Effector memory CD4-positive, alpha-beta T cell (primary cell): ENCODE measurements around the gene RBM6.
"Not testable (repeated sequence)": the region's sequence is repeated elsewhere in the genome, so short reads cannot be mapped to it uniquely, and the experiment has no call there.

Experiments used
- DNase-seq, 3 donors: peaks; one replicate each; pipeline ENCODE4 v3.0.0-alpha.2; 2020
- H3K27ac ChIP-seq: 2 replicates; pipeline ENCODE4 v1.7.0; 2013; ENCODE audit warnings: mild to moderate bottlenecking, low read length, moderate library complexity; ENCODE audit not compliant: insufficient read depth, poor library complexity, severe bottlenecking
- H3K27me3 ChIP-seq: replicated peaks from 2 replicates; pipeline ENCODE4 v1.7.0; 2013; ENCODE audit warnings: mild to moderate bottlenecking, low read length; ENCODE audit not compliant: insufficient read depth, control insufficient read depth, poor library complexity, severe bottlenecking
- H3K36me3 ChIP-seq: 2 replicates; pipeline ENCODE4 v1.7.0; 2013; ENCODE audit warnings: mild to moderate bottlenecking, low read length, moderate library complexity; ENCODE audit not compliant: control insufficient read depth, insufficient read depth
- H3K4me1 ChIP-seq: 2 replicates; pipeline ENCODE4 v1.7.0; 2013; ENCODE audit warnings: low read length, mild to moderate bottlenecking; ENCODE audit not compliant: control insufficient read depth, insufficient read depth, poor library complexity, severe bottlenecking
- H3K4me3 ChIP-seq: 2 replicates; pipeline ENCODE4 v1.7.0; 2013; ENCODE audit warnings: low read length, low read depth, mild to moderate bottlenecking; ENCODE audit not compliant: insufficient read depth, poor library complexity, severe bottlenecking
- H3K9me3 ChIP-seq: 2 replicates; pipeline ENCODE4 v1.7.0; 2013; ENCODE audit warnings: mild to moderate bottlenecking, low read length, moderate library complexity; ENCODE audit not compliant: control insufficient read depth

Gene RBM6

DNA sequence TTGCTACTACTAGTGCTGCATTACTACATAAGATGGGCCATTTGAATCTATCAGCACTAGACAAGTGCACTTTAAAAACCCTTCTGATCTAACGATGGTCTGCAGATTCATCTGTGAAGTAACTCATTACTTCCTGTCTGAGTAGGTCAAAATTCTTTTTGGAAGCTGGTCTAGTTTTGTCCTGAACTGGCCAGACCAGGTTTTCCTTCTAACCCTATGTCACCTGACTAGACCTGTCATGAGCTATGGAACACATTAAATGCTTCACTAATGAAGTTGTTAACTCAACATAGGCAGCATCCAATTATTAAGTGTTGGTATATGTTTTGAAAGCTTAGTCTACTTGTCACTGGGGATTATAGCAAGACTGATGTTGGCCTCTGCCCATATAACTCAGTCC, 138.7 kb downstream of the RBM6 start:
- Histone ChIP-seq H3K27me3 (no peaks in the 10 kb centered on the region), H3K9me3 (no peaks in the 10 kb centered on the region), H3K4me3 (no peak overlapping the region), H3K27ac (no peak overlapping the region), H3K4me1 (peaks cover 12% of the 10 kb centered on the region), H3K36me3 (peaks cover 21% of the 10 kb centered on the region)
- no peak for DNase-seq

DNA sequence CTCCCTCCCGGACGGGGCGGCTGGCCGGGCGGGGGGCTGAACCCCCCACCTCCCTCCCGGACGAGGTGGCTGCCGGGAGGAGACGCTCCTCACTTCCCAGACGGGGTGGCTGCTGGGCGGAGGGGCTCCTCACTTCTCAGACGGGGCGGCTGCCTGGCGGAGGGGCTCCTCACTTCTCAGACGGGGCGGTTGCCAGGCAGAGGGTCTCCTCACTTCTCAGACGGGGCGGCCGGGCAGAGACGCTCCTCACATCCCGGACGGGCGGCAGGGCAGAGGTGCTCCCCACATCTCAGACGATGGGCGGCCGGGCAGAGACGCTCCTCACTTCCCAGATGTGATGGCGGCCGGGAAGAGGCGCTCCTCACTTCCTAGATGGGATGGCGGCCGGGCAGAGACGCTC, 145.0 kb downstream of the RBM6 start:
- DNase-seq, H3K36me3 ChIP-seq, H3K9me3 ChIP-seq, H3K27ac ChIP-seq, H3K27me3 ChIP-seq, H3K4me3 ChIP-seq: not testable (repeated sequence)
- peaks cover 12% of the 10 kb centered on the region for H3K4me1 ChIP-seq

DNA sequence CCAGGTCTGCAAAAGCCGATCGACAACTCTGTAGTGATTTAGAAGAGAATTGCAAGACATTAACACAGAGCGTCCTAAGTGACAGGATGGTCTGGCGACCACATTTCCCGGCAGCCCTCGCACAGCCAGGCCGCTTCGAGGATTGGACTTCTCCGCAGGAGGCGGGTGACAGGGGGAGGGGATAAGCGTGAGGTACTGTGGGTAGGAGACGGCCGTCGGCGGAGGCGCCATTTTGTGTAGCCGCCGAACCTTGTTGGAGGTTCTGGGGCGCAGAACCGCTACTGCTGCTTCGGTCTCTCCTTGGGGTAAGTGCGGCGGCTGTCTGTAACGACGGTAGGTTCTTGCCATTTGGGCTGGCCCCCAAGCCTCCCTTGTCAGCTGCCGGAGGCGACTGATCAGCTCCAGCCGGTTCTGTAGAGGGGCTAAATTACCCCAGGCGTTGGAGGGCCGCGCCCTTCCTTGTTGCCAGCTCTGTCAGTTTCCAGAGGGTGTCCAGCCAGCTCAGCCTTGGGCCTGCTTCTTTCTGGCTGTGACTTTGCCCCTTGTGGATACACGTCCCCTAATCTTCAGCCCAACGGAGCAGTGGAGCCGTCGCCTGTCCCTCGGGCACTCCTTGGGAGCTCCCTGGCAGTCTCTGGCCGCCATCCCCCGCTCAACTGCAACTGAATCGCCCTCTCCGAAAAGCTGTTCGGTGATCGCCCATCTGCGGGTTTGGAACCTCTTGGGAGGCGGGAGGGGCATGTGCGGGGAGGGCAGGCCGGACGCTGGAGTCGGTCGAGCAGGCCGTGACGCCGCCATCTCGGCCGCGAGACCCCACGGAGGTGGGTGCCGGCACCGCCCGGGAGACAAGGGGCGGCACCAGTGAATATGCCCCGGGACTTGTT, 149.0 kb downstream of the RBM6 start, which contains the start of gene RBM5:
RBM5 (plus strand) TSS at position 195 of the 884 bp plus-strand sequence. CDS start 1,516 bp downstream, outside the sequence.
- Histone ChIP-seq H3K27ac (peak within 1 kb of the TSS; percentile 96), H3K27me3 (no peaks in the 10 kb centered on the region), H3K9me3 (no peaks in the 10 kb centered on the region), H3K4me3 (peak within 1 kb of the TSS; percentile 96), H3K4me1 (peaks cover 11% of the 10 kb centered on the region), H3K36me3 (peaks cover 32% of the 10 kb centered on the region)
- peak; percentile 78 to 84 (median 81) for DNase-seq

- no peak for DNase-seq
- Histone ChIP-seq H3K4me3 (peak overlapping the region; percentile 96), H3K4me1 (peaks cover 11% of the 10 kb centered on the region)
These were observed 149.6 kb downstream of the RBM6 start for GRCh38 chr3:50089609-50089945.

DNA sequence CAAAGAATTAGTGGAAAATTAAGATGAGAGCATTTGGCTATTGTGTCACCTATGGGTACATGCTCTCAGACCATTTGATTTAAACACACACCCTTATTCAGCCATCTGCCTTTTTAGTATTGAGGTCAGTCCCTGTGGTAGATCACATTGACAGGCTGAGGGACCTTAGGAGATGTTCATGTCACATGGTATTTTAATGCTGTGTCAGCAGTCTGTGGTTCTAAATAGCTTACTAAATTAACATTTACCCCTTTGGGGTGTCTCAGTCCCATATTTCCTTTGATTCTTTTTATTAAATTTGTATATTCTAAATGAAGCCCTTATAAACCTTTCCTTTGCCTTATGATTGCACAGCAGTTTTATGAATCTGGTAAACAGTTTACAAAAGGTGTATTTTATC, 151.0 kb downstream of the RBM6 start:
- no peaks in the 10 kb centered on the region for H3K9me3 ChIP-seq
- no peak for DNase-seq
- H3K4me3 ChIP-seq = no peak overlapping the region
- peaks cover 11% of the 10 kb centered on the region for H3K4me1 ChIP-seq
- no peaks in the 10 kb centered on the region for H3K27me3 ChIP-seq
- H3K36me3 ChIP-seq = peaks cover 52% of the 10 kb centered on the region
- H3K27ac ChIP-seq = peak overlapping the region; percentile 43

More at GRCh38 chr3:50089609-50089945, 149.6 kb downstream of the RBM6 start:
- peak overlapping the region; percentile 96 for H3K27ac ChIP-seq
- H3K27me3 ChIP-seq = no peaks in the 10 kb centered on the region
- H3K36me3 ChIP-seq = peaks cover 38% of the 10 kb centered on the region
- H3K9me3 ChIP-seq = no peaks in the 10 kb centered on the region

- peaks cover 87% of the 10 kb centered on the region for H3K36me3 ChIP-seq
- DNase-seq = no peak
These were observed 155.5 kb downstream of the RBM6 start for GRCh38 chr3:50095352-50095998.

DNA sequence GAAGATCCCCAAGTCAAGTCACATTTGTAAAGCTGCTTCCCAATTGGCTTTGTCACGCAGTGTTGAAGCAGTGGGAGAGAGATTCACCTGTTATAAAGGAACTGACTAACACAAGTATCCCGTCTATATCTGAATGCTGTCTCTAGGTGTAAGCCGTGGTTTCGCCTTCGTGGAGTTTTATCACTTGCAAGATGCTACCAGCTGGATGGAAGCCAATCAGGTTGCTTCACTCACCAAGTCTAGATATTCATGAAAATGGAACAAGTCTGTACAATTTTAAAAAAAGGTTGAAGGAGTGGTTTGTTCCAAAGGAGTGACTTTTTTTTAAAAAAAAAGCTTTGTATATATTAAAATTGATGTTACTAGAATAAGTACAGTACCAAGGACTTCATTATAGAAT, 160.4 kb downstream of the RBM6 start:
- H3K4me1 ChIP-seq = no peaks in the 10 kb centered on the region
- H3K27ac ChIP-seq = no peak overlapping the region
- no peaks in the 10 kb centered on the region for H3K9me3 ChIP-seq
- H3K36me3 ChIP-seq = peaks cover 89% of the 10 kb centered on the region
- H3K27me3 ChIP-seq = no peaks in the 10 kb centered on the region
- DNase-seq = no peak
- no peak overlapping the region for H3K4me3 ChIP-seq

More at GRCh38 chr3:50095352-50095998, 155.5 kb downstream of the RBM6 start:
- Histone ChIP-seq H3K9me3 (no peaks in the 10 kb centered on the region), H3K4me3 (no peak overlapping the region), H3K4me1 (peaks cover 6% of the 10 kb centered on the region), H3K27ac (no peak overlapping the region), H3K27me3 (no peaks in the 10 kb centered on the region)

DNA sequence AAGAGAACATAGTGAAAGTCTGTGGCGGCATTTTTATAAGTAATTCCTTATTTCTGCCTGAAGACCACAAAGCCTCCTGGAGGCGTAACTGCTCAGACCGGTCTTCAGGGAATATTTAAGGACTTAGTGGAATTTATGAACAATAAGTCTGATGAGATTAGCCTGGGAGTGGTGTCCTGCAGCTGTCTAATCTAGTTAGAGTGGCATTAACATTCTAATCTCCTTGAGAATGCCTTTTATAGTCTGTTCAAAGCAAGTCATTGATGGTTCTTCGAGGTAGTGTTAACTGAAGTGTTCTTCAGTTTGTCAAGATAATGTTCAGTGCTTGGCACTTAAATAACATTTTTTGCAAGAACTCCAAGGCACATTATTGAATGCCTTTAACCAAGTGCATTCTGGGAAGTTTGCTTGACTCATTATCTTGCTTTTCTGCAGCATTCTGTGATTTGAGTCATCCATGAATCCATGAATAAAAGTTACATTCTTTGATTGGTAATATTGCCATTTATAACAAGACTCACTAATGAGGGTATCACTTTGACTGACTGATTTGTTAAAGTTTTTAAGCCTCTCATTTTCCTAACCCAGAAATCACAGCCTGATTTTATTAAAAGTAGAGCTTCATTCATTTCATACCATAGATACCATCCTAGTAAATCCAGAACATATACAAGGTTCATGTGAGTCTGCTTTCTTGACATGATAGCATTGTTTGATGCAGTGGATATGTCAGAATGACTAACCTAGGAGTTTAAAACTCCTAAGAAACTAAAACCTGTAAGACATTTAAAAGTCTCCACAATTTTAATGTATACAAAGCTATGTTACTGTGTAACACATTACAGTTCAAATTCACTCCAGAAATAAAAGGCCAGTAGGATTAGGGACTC, 161.3 kb downstream of the RBM6 start:
- H3K27me3 ChIP-seq = no peaks in the 10 kb centered on the region
- no peaks in the 10 kb centered on the region for H3K4me1 ChIP-seq
- no peak overlapping the region for H3K27ac ChIP-seq
- no peak overlapping the region for H3K4me3 ChIP-seq
- peaks cover 89% of the 10 kb centered on the region for H3K36me3 ChIP-seq
- DNase-seq = no peak
- no peaks in the 10 kb centered on the region for H3K9me3 ChIP-seq

DNA sequence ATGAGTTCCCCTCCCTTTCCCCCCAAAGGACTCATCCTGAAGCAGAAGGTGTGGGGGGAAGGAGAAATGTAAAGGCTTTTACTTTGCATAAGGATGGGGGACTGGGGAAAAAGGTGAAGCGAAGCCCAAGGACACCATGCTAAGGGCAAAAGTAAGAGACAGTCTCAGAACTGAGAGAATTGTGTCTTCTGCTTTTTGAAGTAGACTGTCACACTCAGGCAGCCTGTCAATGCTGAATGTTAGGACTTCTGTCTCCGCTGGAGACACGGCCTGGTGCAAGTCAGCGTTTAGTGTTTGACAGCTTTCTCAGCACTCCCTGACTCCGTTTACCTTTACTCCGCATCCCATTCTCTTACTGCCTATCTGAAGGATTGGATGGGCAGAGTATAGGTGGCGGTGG, 162.6 kb downstream of the RBM6 start:
- DNase-seq = no peak
- no peaks in the 10 kb centered on the region for H3K9me3 ChIP-seq
- no peak overlapping the region for H3K4me3 ChIP-seq
- H3K4me1 ChIP-seq = no peaks in the 10 kb centered on the region
- H3K36me3 ChIP-seq = peaks cover 89% of the 10 kb centered on the region
- H3K27ac ChIP-seq = no peak overlapping the region
- H3K27me3 ChIP-seq = no peaks in the 10 kb centered on the region
